SJCRH30 (cell line): ENCODE measurements around the gene MANBA. TPM values are rescaled to one million over a fixed set of nuclear protein-coding genes. Genes with fewer than 3 reads are reported as not detected.
A peak's percentile ranks its signal among the peaks of the same experiment; 100 is the strongest.
"Not testable (repeated sequence)": the region's sequence is repeated elsewhere in the genome, so short reads cannot be mapped to it uniquely, and the experiment has no call there.

Source experiments
- DNase-seq, 2 experiments: peaks; one replicate each; pipeline ENCODE4 v3.0.0-alpha.2; 2015 to 2020
- H3K27ac ChIP-seq: fragments of 250-450 bp; sonication (Bioruptor Pico); 2 replicates; pipeline ENCODE4 v1.5.1; 2020; ENCODE audit warnings: mild to moderate bottlenecking, moderate library complexity
- H3K27me3 ChIP-seq: fragments of 250-450 bp; sonication (Bioruptor Pico); 2 replicates; pipeline ENCODE4 v1.5.1; 2020; ENCODE audit warnings: mild to moderate bottlenecking, moderate library complexity
- H3K36me3 ChIP-seq: fragments of 250-450 bp; sonication (Bioruptor Pico); 2 replicates; pipeline ENCODE4 v1.5.1; 2020; ENCODE audit warnings: mild to moderate bottlenecking, moderate library complexity
- H3K4me1 ChIP-seq: fragments of 250-450 bp; sonication (Bioruptor Pico); 2 replicates; pipeline ENCODE4 v1.5.1; 2020; ENCODE audit warnings: mild to moderate bottlenecking, moderate library complexity
- H3K4me3 ChIP-seq: fragments of 250-450 bp; sonication (Bioruptor Pico); 2 replicates; pipeline ENCODE4 v1.5.1; 2020; ENCODE audit warnings: mild to moderate bottlenecking, moderate library complexity
- H3K9me3 ChIP-seq: fragments of 250-450 bp; sonication (Bioruptor Pico); replicated peaks from 2 replicates; pipeline ENCODE4 v1.5.1; 2020; ENCODE audit warnings: mild to moderate bottlenecking, moderate library complexity
- total RNA-seq: library from RNA; depleted of rRNA; stranded (reverse); fragments of >200 nt; shearing (Covaris generic); gene quantifications from 2 replicates; pipeline ENCODE4 v1.2.3, GENCODE V29; 2014

MANBA gene
- total RNA-seq, 1 experiment from 2014 or later = 14.1 TPM

DNA sequence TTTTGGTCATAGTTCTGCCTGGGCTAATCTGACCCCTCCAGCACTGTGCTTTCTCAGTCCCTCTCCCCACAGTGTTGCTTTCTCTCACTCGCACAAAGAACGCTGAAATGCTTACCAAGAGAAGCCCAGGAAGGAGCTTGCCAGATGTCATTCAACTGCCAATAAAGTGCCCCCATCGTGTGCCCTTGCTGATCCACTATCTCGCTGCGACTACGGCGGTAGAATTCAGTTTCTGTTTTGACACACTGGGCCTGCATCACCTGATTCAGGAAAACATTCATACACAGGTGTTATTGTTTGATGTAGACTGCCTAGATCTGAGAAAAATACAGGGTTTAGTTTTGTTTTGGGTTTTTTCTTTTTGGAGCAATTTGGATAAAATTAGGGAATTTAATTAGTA, 121.2 kb downstream of the MANBA start:
- H3K4me3 ChIP-seq = no peak overlapping the region
- H3K4me1 ChIP-seq = no peaks in the 10 kb centered on the region
- no peaks in the 10 kb centered on the region for H3K27me3 ChIP-seq
- H3K9me3 ChIP-seq = no peaks in the 10 kb centered on the region
- no peak for DNase-seq
- H3K27ac ChIP-seq = no peak overlapping the region
- no peaks in the 10 kb centered on the region for H3K36me3 ChIP-seq

DNA sequence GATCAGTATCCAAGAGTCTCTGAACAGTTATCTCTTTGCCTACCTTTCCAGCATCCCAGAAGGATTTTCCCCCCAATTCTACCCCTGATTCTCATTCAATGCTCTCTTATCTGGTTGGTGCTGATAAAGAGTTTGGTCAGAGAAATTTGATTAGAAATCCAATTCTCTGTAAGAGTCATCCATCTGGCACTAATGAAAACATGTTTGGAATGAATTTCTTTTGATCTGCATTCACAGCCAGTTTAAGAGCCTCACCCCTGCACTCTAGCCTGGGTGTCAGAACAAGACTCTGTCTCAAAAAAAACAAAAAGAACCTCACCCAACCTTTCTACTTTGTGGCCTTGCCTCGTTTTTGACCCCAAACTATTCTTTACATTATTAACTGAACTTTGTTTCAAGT, 122.1 kb downstream of the MANBA start:
- no peaks in the 10 kb centered on the region for H3K36me3 ChIP-seq
- H3K27ac ChIP-seq = no peak overlapping the region
- H3K9me3 ChIP-seq = no peaks in the 10 kb centered on the region
- no peak for DNase-seq
- no peak overlapping the region for H3K4me3 ChIP-seq
- no peaks in the 10 kb centered on the region for H3K4me1 ChIP-seq
- no peaks in the 10 kb centered on the region for H3K27me3 ChIP-seq

DNA sequence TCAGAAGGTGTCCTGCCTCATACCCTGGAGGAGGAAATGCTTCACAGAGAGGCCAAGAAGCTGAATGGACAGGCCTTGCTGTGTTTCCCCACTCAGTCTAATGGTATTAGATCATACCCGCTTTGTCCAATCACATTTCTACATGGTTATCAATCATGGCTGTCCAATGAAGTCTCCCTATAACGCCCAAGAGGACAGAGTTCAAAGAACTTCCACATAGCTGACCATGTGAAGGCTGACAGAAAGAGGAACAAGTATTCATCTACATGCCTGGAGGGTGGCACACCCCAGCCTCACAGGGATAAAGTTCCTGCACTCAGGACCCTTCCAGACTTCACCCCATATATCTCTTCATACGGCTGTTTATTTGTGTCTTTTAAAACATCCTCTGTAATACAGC, 123.4 kb downstream of the MANBA start:
- H3K4me3 ChIP-seq = no peak overlapping the region
- no peaks in the 10 kb centered on the region for H3K4me1 ChIP-seq
- H3K27ac ChIP-seq = no peak overlapping the region
- no peaks in the 10 kb centered on the region for H3K27me3 ChIP-seq
- no peaks in the 10 kb centered on the region for H3K9me3 ChIP-seq
- no peaks in the 10 kb centered on the region for H3K36me3 ChIP-seq
- no peak for DNase-seq

DNA sequence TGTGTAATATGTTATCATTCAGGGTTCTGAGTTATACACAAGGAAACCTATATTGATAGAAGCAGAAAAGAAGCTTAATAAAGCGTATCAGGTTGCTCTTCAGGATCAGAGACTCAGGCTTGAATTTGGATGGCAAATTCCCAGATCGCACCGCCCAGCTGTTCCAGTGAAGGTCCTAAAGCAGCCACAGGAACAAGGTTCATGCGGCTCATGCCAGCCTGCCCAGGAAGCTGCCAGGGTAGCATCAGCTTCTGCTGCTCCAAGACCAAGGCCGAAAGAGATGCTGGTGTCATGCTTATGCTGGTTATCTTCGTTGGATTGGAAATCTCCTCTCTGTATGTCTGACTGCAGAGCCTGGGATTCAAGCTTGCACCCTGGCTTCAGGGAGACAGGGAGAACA, 127.7 kb downstream of the MANBA start:
- Histone ChIP-seq H3K9me3 (no peaks in the 10 kb centered on the region), H3K4me3 (no peak overlapping the region), H3K27ac (no peak overlapping the region), H3K36me3 (no peaks in the 10 kb centered on the region), H3K27me3 (no peaks in the 10 kb centered on the region), H3K4me1 (no peaks in the 10 kb centered on the region)
- no peak for DNase-seq

DNA sequence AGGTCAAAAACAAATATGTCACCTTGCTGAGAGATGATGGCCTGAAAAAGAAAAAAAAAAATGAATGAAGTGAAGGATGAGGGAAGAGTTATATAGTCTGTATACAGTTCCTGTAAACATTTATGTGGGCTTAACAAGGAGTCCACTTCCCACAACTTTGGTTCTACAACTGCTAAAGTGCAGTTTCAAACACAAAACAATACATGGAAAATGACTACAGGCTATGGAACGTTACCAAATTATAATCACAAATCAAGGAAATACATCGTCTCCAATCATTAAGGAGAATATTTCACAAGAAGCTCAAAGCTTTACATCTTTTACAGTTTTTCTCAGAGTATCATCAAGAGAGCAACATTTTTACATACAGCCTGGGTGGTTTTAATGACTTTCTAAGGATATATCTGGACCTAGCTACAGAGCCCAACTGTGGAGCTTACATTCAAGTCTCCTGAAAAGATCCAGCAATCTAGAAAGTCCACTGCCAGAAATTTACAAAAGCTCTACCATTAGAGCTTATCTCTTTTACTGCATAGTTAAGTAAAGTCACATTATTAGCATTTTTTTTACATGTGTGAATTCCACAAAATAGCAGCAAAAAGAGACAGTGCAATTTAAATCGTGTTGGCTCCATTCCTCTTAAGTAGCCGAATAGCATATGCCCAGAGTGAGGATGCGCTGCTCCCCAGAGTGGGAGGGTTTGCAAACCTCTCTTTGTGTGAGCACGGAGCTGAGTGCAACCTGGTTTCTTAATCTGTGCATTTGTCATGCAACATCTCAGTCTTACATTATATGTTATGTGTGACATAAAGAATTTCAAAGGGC, 128.3 kb downstream of the MANBA start:
- H3K4me1 ChIP-seq = no peaks in the 10 kb centered on the region
- H3K27ac ChIP-seq = no peak overlapping the region
- H3K9me3 ChIP-seq = no peaks in the 10 kb centered on the region
- no peak for DNase-seq
- no peak overlapping the region for H3K4me3 ChIP-seq
- no peaks in the 10 kb centered on the region for H3K27me3 ChIP-seq
- no peaks in the 10 kb centered on the region for H3K36me3 ChIP-seq

DNA sequence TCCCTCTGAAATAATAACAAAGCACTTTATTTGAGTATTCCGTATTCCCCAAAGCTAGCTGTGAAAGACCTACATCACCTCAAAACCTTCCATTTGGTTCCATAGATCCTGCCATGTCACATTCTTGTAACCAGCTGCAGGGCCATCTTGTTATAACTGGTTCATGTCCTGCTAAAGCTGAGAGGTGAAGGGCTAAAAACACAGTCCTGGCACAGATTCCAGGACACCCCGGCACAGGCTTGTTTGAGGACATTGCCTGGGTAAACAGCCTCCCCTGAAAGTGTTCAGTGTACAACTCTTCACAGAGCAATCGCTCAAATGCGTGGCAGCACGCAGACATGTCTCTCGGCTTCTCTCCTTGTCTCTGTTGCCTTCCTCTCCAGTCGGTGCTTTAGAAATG, 129.2 kb downstream of the MANBA start:
- no peak overlapping the region for H3K4me3 ChIP-seq

DNA sequence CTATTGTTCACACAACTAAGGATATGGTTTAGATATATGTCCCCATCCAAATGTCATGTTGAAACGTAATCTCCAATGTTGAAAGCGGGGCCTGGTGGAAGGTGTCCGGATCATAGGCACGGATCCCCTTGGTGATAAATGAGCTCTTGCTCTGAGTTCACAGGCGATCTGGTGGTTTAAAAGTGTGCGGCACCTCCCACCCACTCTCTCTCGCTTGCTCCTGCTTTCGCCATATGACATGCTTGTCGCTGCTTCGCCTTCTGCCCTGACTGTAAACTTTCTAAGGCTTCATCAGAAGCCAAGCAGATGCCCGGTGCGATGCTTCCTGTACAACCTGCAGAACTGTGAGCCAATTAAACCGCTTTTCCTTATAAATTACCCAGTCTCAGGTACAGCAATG, 131.1 kb downstream of the MANBA start:
- no peaks in the 10 kb centered on the region for H3K27me3 ChIP-seq
- H3K4me3 ChIP-seq = no peak overlapping the region
- no peak overlapping the region for H3K27ac ChIP-seq
- H3K36me3 ChIP-seq = no peaks in the 10 kb centered on the region
- no peak for DNase-seq
- no peaks in the 10 kb centered on the region for H3K4me1 ChIP-seq
- H3K9me3 ChIP-seq = no peaks in the 10 kb centered on the region

More for the DNA sequence above, 129.2 kb downstream of the MANBA start:
- no peak overlapping the region for H3K27ac ChIP-seq
- DNase-seq = no peak
- H3K9me3 ChIP-seq = no peaks in the 10 kb centered on the region
- no peaks in the 10 kb centered on the region for H3K27me3 ChIP-seq
- no peaks in the 10 kb centered on the region for H3K36me3 ChIP-seq
- no peaks in the 10 kb centered on the region for H3K4me1 ChIP-seq

DNA sequence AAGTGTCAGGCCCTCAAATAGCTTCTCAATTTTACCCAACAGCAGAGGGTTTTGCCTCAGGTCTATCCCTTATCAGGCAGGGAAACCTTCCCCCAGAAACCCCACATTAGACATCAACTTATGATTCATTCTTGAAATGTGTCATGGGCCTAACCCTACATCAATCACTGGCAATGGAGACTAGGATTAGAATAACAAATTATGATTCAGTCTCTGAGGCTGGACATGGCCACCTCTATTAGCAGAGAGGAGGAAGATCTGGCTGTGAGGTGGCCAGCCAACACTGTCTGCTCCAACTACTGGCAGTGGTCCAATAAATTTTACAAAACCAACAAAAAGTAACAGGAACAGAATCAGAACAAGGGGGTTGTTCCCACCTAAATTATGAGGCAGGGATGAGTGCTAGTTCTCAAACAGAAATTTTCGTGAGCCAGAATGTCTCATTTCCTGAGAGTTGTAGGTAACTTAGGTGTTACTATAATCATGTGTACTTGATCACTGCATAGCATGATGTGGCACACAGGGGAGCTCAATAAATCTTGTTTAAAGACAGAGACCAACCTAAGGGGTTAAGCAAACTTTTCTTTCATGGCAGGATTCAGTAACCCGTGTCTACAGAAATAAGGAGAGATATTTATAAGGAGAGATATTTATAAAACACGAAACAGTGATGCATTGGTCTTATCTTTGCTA, 132.8 kb downstream of the MANBA start:
- H3K36me3 ChIP-seq = no peaks in the 10 kb centered on the region
- H3K27ac ChIP-seq = no peak overlapping the region
- H3K27me3 ChIP-seq = no peaks in the 10 kb centered on the region
- no peak for DNase-seq
- H3K4me1 ChIP-seq = no peaks in the 10 kb centered on the region
- no peaks in the 10 kb centered on the region for H3K9me3 ChIP-seq
- H3K4me3 ChIP-seq = no peak overlapping the region

DNA sequence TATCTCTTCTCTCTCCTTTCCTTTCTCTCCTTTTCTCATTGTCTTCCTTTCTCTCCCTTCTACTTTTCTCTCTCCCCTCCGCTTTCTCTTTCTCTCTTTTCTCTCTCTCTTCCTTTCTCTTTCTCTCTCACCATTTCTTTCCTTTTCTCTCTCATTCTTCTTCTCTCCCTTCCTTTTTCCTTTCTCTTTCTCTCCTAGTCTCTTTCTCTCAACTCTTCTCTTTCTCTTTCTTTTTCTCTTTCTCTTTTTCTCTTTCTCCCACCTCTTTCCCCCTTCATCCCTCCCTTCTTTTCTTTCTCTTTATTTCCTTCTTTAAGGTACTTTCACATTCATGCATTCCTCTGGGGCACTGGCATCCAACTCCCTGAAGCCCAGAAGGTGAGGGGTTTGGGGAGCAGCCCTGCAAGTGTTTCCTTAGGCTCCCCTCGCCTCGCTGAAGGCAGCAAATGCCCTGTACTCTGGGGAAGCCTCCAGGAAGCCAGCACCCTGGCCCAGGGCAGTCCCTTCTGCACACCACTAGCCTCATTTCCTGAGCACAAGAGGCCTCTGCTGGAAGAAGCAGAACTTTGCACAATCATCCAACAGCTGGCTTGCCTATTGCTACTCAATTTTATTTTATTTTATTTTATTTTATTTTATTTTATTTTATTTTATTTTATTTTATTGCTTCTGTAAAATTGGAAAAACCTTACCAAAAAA, 135.4 kb downstream of the MANBA start:
- no peak overlapping the region for H3K4me3 ChIP-seq
- no peaks in the 10 kb centered on the region for H3K27me3 ChIP-seq
- DNase-seq = peak; percentile 49 to 61
- no peak overlapping the region for H3K27ac ChIP-seq
- H3K36me3 ChIP-seq = no peaks in the 10 kb centered on the region
- H3K9me3 ChIP-seq = no peaks in the 10 kb centered on the region
- peaks cover 7% of the 10 kb centered on the region; the same call in 1 of the 2 replicates for H3K4me1 ChIP-seq

DNA sequence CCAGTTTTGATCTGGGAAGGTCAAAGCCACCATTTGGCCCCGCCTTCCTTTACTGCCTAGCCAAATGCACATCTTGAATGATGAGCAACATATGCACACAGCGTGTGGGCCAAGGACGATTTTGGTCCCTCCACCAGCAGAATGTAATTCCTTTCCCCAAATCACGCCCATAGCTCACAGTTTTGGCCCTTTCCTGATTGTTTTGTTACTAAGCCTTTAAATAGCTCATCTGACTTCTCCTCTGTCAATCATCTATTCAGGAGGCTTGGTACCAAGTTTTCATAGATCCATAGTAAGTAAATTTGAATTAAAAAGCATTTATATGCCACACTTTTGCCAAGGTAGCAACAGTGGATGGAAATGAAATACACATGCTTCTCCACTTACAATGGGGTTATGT, 136.3 kb downstream of the MANBA start:
- DNase-seq = no peak
- no peaks in the 10 kb centered on the region for H3K9me3 ChIP-seq
- peaks cover 9% of the 10 kb centered on the region; the same call in 1 of the 2 replicates for H3K4me1 ChIP-seq
- H3K36me3 ChIP-seq = no peaks in the 10 kb centered on the region
- H3K27me3 ChIP-seq = no peaks in the 10 kb centered on the region
- no peak overlapping the region for H3K4me3 ChIP-seq
- H3K27ac ChIP-seq = no peak overlapping the region

DNA sequence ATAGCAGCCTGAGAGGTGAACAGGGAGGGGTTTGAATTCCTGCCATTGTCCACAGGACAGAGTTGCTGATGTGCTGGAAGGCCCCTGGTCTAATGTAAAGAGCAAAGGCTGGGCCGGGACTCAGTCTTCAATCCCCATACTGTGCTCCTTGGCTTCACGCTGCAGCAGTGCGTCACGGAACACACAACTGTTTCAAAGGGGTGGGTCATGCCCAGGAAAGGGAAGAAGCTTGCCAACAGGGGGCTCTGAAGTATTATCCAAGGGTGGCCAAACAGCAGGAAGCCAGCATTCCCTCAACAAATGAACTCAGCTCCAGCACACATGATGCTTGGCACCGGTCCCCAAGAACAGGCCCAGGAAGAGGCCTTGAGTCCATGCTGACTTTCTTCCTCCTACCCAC, 137.1 kb downstream of the MANBA start:
- no peaks in the 10 kb centered on the region for H3K27me3 ChIP-seq
- no peaks in the 10 kb centered on the region for H3K9me3 ChIP-seq
- no peak overlapping the region for H3K4me3 ChIP-seq
- no peaks in the 10 kb centered on the region for H3K36me3 ChIP-seq
- no peak overlapping the region for H3K27ac ChIP-seq
- H3K4me1 ChIP-seq = peaks cover 9% of the 10 kb centered on the region; the same call in 1 of the 2 replicates
- DNase-seq = peak; percentile 68 to 77

DNA sequence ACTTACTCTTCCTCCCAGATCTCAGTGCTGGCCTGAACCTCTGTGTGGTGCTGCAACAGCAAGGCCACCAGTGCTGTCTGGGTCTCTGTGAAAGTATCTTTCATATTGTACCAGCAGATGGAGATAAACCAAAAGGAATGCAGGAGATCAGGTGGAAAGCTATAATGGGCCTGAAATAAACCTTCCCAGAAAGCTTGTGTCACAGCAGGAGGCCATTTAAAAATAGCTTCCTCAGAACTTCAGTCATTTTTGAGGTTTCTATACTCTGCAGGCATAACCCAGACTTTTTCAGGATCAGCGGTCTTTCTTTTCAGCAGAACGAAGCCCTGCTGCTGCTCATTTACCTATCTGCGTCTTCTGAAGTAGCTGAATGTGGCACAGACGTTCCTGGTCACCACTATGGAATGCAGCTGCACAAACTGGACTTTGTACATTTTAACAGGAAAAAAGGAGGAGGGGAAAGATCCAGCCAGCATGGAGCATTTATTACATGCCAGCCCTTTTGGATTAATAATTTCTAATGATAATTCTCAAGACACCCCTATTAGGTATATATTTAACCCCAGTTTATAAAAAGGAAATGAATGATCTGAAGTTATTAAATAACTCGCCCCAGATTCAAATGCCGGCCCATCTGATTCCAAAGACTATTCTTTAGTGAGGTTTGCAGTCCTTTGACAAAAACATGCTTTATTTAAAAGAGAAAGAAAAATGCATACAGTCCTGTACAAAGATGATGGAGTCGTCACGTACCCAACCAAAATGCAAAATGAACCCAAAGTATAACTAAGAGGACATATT, 139.9 kb downstream of the MANBA start:
- Histone ChIP-seq H3K27ac (no peak overlapping the region; the same call in 1 of the 2 replicates), H3K9me3 (no peaks in the 10 kb centered on the region), H3K4me3 (peak overlapping the region; percentile 22), H3K4me1 (peaks cover 21% of the 10 kb centered on the region), H3K27me3 (no peaks in the 10 kb centered on the region), H3K36me3 (peaks cover 4% of the 10 kb centered on the region; the same call in 1 of the 2 replicates)
- DNase-seq = peak; percentile 53 to 80

DNA sequence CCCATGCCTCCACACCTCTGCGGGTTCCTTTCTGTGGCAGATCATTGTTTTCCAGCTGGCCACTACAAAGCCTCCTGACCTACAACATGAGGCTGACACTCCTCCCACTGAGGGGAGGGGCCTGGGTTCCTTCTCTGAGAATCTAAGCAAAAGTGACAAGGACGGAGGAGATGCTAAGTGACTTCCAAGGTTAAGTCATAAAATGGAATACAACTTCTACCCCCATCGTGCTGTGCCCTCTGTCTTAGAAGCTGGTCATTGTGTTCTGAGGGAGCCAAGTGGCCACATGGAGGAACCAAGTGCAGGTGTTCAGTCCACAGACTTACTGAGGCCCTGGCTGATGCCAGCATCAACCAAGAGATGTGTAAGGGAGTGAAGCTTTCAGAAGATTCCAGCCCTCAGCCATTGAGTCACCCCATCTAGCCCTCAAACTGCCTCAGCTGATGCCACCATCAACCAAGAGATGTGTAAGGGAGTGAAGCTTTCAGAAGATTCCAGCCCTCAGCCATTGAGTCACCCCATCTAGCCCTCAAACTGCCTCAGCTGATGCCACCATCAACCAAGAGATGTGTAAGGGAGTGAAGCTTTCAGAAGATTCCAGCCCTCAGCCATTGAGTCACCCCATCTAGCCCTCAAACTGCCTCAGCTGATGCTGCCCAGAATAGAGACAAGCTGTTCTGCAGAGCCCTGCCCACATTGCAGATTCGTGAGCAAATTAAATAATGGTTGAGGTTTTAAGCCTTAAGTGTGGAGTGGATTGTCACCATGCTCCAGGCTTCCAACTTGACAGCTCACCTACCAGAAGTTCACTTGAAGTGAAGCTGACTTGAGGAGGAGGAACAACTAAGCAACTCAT, 140.8 kb downstream of the MANBA start:
- H3K27me3 ChIP-seq, H3K27ac ChIP-seq, DNase-seq, H3K36me3 ChIP-seq, H3K9me3 ChIP-seq, H3K4me3 ChIP-seq: not testable (repeated sequence)
- peaks cover 29% of the 10 kb centered on the region for H3K4me1 ChIP-seq

DNA sequence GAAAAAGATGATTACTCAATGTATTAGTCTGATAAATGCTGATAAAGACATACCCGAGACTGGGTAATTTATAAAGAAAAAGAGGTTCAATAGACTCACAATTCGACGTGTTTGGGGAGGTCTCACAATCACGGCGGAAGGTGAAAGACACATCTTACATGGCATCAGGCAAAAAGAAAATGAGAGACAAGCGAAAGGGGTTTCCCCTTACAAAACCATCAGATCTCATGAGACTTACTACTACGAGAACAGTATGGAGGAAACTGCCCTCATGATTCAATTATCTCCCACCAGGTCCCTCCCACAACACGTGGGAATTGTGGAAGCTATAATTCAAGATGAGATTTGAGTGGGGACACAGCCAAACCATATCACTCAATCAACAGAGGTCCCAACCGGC, 141.7 kb downstream of the MANBA start:
- not testable (repeated sequence) for H3K4me3 ChIP-seq, H3K27me3 ChIP-seq, H3K36me3 ChIP-seq, H3K27ac ChIP-seq, DNase-seq, H3K9me3 ChIP-seq
- H3K4me1 ChIP-seq = peaks cover 29% of the 10 kb centered on the region
